Stimulated activated CD8-positive, alpha-beta memory T cell treated with anti-CD3 and anti-CD28 coated beads, Interleukin-15, amount 100 ng/mL, for 1 hour (primary cell): ENCODE results near the gene GBE1.

Experiments used
- DNase-seq: peaks from one replicate; pipeline ENCODE4 v3.0.0-alpha.2; 2020; ENCODE audit warnings: low read depth

GBE1 gene

GRCh38 chr3:81468391-81468790 lies 293.1 kb downstream of the GBE1 start:
- no peak for DNase-seq

- no peak for DNase-seq
Observed at GRCh38 chr3:81466201-81466560, 295.3 kb downstream of the GBE1 start.

- no peak for DNase-seq
Observed at GRCh38 chr3:81465510-81466200, 295.8 kb downstream of the GBE1 start.

GRCh38 chr3:81463781-81464180 lies 297.7 kb downstream of the GBE1 start:
- no peak for DNase-seq

GRCh38 chr3:81462921-81463320 lies 298.5 kb downstream of the GBE1 start:
- DNase-seq: no peak

GRCh38 chr3:81459733-81460132 lies 301.7 kb downstream of the GBE1 start:
- no peak for DNase-seq

GRCh38 chr3:81452418-81452817 lies 309.0 kb downstream of the GBE1 start:
- no peak for DNase-seq

DNA sequence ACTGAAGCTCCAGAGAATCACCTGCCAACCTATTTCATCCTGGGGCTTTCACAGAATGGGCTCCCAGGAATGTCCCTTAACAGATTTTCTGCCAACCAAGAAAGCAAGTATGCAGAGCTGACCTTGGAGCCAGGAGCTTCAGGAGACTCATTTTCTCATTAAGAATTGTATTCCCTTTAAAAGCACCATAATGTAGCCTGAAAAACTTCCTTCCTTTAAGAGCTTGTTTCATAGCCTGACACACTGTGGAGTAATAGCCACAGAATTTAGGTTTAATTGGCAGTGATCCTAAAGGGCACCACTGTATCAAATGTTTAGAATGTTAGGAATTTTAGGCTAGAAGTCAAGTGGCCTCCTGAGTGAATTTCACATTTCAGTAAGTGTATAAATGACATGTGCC lies 309.8 kb downstream of the GBE1 start:
- DNase-seq: no peak

DNA sequence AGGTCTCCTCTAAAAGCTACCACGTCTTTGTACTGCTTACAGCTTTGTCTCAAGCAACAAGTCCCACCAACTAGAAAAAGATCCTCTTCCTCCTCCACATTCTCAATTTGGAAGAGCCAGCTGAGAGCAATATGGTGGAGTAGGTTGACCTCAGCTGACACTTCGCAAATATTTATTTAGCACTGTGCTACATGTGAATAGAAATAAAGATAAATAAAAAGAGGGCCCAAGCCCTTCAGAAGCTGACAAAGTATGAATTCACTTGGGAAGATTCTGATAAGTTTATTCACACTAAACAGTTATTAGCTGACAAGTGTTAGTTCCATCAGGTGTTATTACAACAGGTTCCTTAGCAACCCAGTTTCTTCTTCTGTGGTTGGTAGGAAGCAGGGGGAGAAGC lies 310.3 kb downstream of the GBE1 start:
- no peak for DNase-seq

GRCh38 chr3:81446806-81447205 lies 314.6 kb downstream of the GBE1 start:
- DNase-seq: no peak

DNA sequence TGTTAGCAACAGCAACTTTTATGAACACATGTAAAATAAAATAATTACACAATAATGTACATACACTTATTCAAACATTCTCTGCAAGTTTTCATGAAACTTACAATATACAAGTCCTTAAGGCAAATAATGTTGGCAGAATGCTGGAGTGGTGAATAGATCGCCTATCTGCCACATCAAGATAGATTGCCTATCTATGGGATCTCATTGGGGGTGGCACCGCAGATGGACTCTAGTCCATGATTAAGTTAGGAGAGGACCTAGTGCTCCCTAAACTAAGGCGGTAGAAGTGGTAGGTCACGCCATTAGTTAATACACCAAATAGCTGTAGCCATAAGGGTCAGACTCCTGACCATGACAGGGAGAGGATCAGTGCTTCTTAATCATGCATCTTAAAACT lies 315.7 kb downstream of the GBE1 start:
- DNase-seq: no peak

- DNase-seq: no peak
Observed at GRCh38 chr3:81444817-81445460, 316.5 kb downstream of the GBE1 start.

GRCh38 chr3:81443958-81444357 lies 317.5 kb downstream of the GBE1 start:
- DNase-seq: no peak

DNA sequence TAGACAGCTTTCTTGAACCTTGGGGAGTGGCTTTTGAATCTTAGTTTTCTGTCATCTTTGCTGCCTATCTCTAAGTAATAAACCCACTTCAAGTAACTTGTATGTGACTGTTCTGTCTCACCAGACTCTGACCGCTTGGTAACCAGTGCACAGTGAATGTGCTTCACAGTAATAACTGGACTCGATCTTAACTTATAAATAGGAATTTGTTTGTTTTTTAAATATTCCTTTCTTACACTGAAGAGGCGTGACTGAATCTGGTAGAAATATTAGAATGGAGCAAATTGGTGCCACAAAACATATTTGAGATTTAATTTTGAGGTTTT lies 318.0 kb downstream of the GBE1 start:
- DNase-seq: no peak

DNA sequence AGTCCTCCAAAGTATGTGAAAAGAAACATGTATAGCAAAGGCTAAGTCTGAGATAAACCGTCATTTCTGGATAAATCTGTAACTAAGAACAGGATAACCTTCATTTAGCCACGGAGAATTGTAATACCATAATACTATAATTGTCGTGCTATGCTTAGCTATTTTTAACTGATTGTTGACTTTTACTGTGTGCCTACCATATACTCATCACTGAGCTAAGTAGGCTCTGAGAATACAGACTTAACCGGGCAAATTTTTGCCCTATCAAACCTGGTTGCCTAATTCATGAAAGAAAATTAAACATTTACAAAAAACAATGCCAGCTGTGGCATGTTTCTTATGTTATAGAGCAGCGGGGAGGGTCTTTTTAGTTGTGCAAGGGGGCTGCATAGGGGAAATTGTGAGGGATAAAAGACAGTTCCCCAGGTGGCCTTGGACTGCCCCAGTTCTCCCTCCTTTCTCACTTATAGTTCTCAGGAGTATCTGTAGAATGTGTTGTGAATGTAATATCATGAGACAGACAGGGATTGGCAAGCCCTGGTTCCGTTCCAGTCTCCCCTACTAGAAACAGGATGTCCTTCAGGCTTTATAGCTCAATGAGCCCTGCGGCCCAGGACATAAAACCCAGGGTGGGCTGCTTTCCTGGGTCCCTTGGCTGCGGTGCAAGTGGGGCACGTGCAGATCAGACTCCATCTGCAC lies 318.5 kb downstream of the GBE1 start:
- no peak for DNase-seq

DNA sequence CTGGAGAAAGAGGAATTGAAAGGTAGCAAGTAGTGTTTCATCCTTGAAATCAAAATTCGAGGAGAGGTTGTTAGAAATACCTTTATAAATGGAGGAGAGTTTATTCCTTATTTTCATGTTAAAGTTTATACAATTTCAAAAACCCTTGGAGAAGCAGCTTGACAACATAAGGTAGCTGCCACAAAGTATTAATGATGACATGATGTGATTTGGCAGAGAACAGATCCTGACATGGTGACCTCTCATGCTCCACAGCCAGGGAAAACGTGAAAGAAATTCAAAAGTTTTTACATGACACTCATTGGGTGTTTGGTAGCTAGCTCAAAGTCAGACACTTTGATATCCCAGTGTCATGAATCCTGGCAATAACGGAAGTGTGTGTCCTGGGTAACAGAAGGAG lies 320.8 kb downstream of the GBE1 start:
- DNase-seq: no peak
